Activated B cell treated with CpG ODN at 0.5 μM for 24 hours (primary cell): ENCODE results near the gene KRTAP10-11. TPM values are rescaled to one million over a fixed set of nuclear protein-coding genes. Genes with fewer than 3 reads are reported as not detected.

Experiments
- ATAC-seq: fragments of 200-7000 bp; cut with Tn5 transposase; one replicate; pipeline ENCODE4 v1.10.0; 2021; ENCODE audit warnings: low read depth, mild to moderate bottlenecking, moderate library complexity
- CTCF ChIA-PET: fragments of 350-600 bp; sonication (Branson Sonifier 250); formaldehyde crosslinking; loops from one replicate; lab custom pipeline; 2021; ENCODE audit warnings: antibody characterized with exemption; lab: Charles Lee
- POLR2A ChIA-PET: fragments of 350-600 bp; sonication (Branson Sonifier 250); formaldehyde crosslinking; loops from one replicate; lab custom pipeline; 2021; ENCODE audit warnings: antibody characterized with exemption; lab: Charles Lee
- DNase-seq: peaks from one replicate; pipeline ENCODE4 v3.0.0; 2022
- H3K27ac Mint-ChIP-seq: one replicate; pipeline ENCODE4 v1.8.0; 2020; ENCODE audit warnings: mixed read lengths
- H3K27me3 Mint-ChIP-seq: one replicate; pipeline ENCODE4 v1.8.0; 2021; ENCODE audit warnings: mixed read lengths
- H3K36me3 Mint-ChIP-seq: one replicate; pipeline ENCODE4 v1.8.0; 2021; ENCODE audit warnings: low read depth, mixed read lengths
- H3K4me1 Mint-ChIP-seq: one replicate; pipeline ENCODE4 v1.8.0; 2021; ENCODE audit warnings: mixed read lengths
- H3K4me3 Mint-ChIP-seq: one replicate; pipeline ENCODE4 v1.8.0; 2020; ENCODE audit warnings: mild to moderate bottlenecking, mixed read lengths
- H3K9me3 Mint-ChIP-seq: one replicate; pipeline ENCODE4 v1.8.0; 2020; ENCODE audit warnings: mixed read lengths
- CTCF ChIP-seq: fragments of 200-600 bp; IDR thresholded peaks from one replicate; pipeline ENCODE4 v1.8.0; 2022; ENCODE audit warnings: antibody characterized with exemption, mild to moderate bottlenecking
- intact Hi-C: fragments of 100-400 bp; cut with micrococcal nuclease; formaldehyde crosslinking; loops from one replicate; pipeline ENCODE4 v1.15.1; 2024
- total RNA-seq: library from RNA; stranded (reverse); gene quantifications from 2 replicates; pipeline ENCODE4 v1.2.3, GENCODE V29; 2022

Gene KRTAP10-11
- total RNA-seq, 1 donor from 2014 or later = not detected

GRCh38 chr21:44691686-44692085 lies 45.5 kb downstream of the KRTAP10-11 start:
- H3K27me3 Mint-ChIP-seq = peaks cover 28% of the 10 kb centered on the region
- TF ChIP-seq CTCF = no peak
- H3K4me3 Mint-ChIP-seq = no peak overlapping the region
- CTCF ChIA-PET = no interaction called here
- peaks cover 15% of the 10 kb centered on the region for H3K9me3 Mint-ChIP-seq
- no peak overlapping the region for H3K27ac Mint-ChIP-seq
- POLR2A ChIA-PET = no interaction called here
- intact Hi-C loops = no loop called here
- ATAC-seq = no peak
- DNase-seq = no peak
- H3K4me1 Mint-ChIP-seq = no peaks in the 10 kb centered on the region
- no peaks in the 10 kb centered on the region for H3K36me3 Mint-ChIP-seq

GRCh38 chr21:44692798-44693512 lies 46.7 kb downstream of the KRTAP10-11 start:
- H3K4me1 Mint-ChIP-seq = no peaks in the 10 kb centered on the region
- no peak overlapping the region for H3K4me3 Mint-ChIP-seq
- no peak for TF ChIP-seq CTCF
- DNase-seq (no peak), ATAC-seq (no peak)
- no peak overlapping the region for H3K27ac Mint-ChIP-seq
- peaks cover 29% of the 10 kb centered on the region for H3K27me3 Mint-ChIP-seq
- intact Hi-C loops = no loop called here
- H3K36me3 Mint-ChIP-seq = no peaks in the 10 kb centered on the region
- CTCF ChIA-PET = interaction anchor here (1.3 kb wide), 1 partner anchor 182 kb away, joined by 3 read pairs; no protein-coding TSS in a partner anchor
- POLR2A ChIA-PET = no interaction called here
- peaks cover 15% of the 10 kb centered on the region for H3K9me3 Mint-ChIP-seq

- H3K27ac Mint-ChIP-seq = no peak overlapping the region
Measured at GRCh38 chr21:44694776-44695175, 48.6 kb downstream of the KRTAP10-11 start.

GRCh38 chr21:44695184-44695583 lies 49.0 kb downstream of the KRTAP10-11 start:
- Mint-ChIP-seq H3K4me1 (no peaks in the 10 kb centered on the region), H3K9me3 (peaks cover 15% of the 10 kb centered on the region), H3K36me3 (no peaks in the 10 kb centered on the region), H3K4me3 (no peak overlapping the region), H3K27ac (no peak overlapping the region), H3K27me3 (peaks cover 42% of the 10 kb centered on the region)
- TF ChIP-seq CTCF = no peak
- intact Hi-C loops = no loop called here
- ChIA-PET POLR2A (no interaction called here), CTCF (no interaction called here)
- DNase-seq = no peak
- no peak for ATAC-seq

More at GRCh38 chr21:44694776-44695175, 48.6 kb downstream of the KRTAP10-11 start:
- peaks cover 39% of the 10 kb centered on the region for H3K27me3 Mint-ChIP-seq
- ChIA-PET POLR2A (no interaction called here), CTCF (no interaction called here)
- peaks cover 15% of the 10 kb centered on the region for H3K9me3 Mint-ChIP-seq
- DNase-seq (no peak), ATAC-seq (no peak)
- no peaks in the 10 kb centered on the region for H3K36me3 Mint-ChIP-seq
- no peak for TF ChIP-seq CTCF
- intact Hi-C loops = no loop called here
- no peak overlapping the region for H3K4me3 Mint-ChIP-seq
- no peaks in the 10 kb centered on the region for H3K4me1 Mint-ChIP-seq

GRCh38 chr21:44695641-44696040 lies 49.4 kb downstream of the KRTAP10-11 start:
- Mint-ChIP-seq H3K36me3 (no peaks in the 10 kb centered on the region), H3K27me3 (peaks cover 42% of the 10 kb centered on the region), H3K9me3 (peaks cover 15% of the 10 kb centered on the region), H3K4me1 (no peaks in the 10 kb centered on the region), H3K27ac (no peak overlapping the region), H3K4me3 (no peak overlapping the region)
- TF ChIP-seq CTCF = no peak
- POLR2A ChIA-PET = no interaction called here
- intact Hi-C loops = no loop called here
- CTCF ChIA-PET = no interaction called here
- DNase-seq (no peak), ATAC-seq (no peak)
